Measurements from ENCODE around the gene FAM136A. TPM values are rescaled to one million over a fixed set of nuclear protein-coding genes. Genes with fewer than 3 reads are reported as not detected.

FAM136A gene
- total RNA-seq, 1 donor from 2014 or later: 119 TPM

- H3K36me3 Mint-ChIP-seq: no peaks in the 10 kb centered on the region
Measured at GRCh38 chr2:70344195-70344594, 42.3 kb upstream of the FAM136A start.

GRCh38 chr2:70341477-70341765 lies 39.6 kb upstream of the FAM136A start:
- no peak for DNase-seq (ENCODE audit: low spot score)
- Mint-ChIP-seq H3K4me1 (no peaks in the 10 kb centered on the region), H3K36me3 (no peaks in the 10 kb centered on the region), H3K27me3 (ENCODE audit: insufficient read depth, low read depth) (peaks cover 2% of the 10 kb centered on the region), H3K27ac (no peak overlapping the region), H3K9me3 (no peaks in the 10 kb centered on the region), H3K4me3 (no peak overlapping the region)
- no peaks in the 10 kb centered on the region for H4K20me1 ChIP-seq (ENCODE audit: low read depth)
- H3F3A ChIP-seq (ENCODE audit: low read depth): no peaks in the 10 kb centered on the region
- no peak overlapping the region for H2AFZ ChIP-seq (replicated peaks)
- H3K27ac ChIP-seq: no peak overlapping the region
- H3K4me2 ChIP-seq: no peak overlapping the region
- no peak overlapping the region for H3K9ac ChIP-seq
- no peaks in the 10 kb centered on the region for H3K9me3 ChIP-seq (ENCODE audit: low read depth)
- no peaks in the 10 kb centered on the region for H3K27me3 ChIP-seq
- H3K36me3 ChIP-seq: no peaks in the 10 kb centered on the region
- H3K79me2 ChIP-seq (ENCODE audit: low read depth): no peaks in the 10 kb centered on the region
- H3K4me1 ChIP-seq: no peaks in the 10 kb centered on the region
- no peak overlapping the region for H3K4me3 ChIP-seq
- TF ChIP-seq EZH2 (IDR thresholded peaks at IDR 0.05) (no peak), EZH2phosphoT487 (IDR thresholded peaks at IDR 0.05) (no peak), CTCF (IDR thresholded peaks at IDR 0.05) (no peak)

More at GRCh38 chr2:70344195-70344594, 42.3 kb upstream of the FAM136A start:
- no peak overlapping the region for H3K4me3 ChIP-seq
- Mint-ChIP-seq H3K27me3 (ENCODE audit: insufficient read depth, low read depth) (peaks cover 2% of the 10 kb centered on the region), H3K4me3 (no peak overlapping the region), H3K27ac (no peak overlapping the region), H3K9me3 (no peaks in the 10 kb centered on the region), H3K4me1 (no peaks in the 10 kb centered on the region)
- H4K20me1 ChIP-seq (ENCODE audit: low read depth): no peaks in the 10 kb centered on the region
- no peak for DNase-seq (ENCODE audit: low spot score)
- H3K4me1 ChIP-seq: no peaks in the 10 kb centered on the region
- no peak for TF ChIP-seq EZH2phosphoT487 (IDR thresholded peaks at IDR 0.05)
- no peak for TF ChIP-seq CTCF (IDR thresholded peaks at IDR 0.05)
- TF ChIP-seq EZH2 (IDR thresholded peaks at IDR 0.05): no peak
- H3K27ac ChIP-seq: no peak overlapping the region
- no peaks in the 10 kb centered on the region for H3K36me3 ChIP-seq
- H3K27me3 ChIP-seq: no peaks in the 10 kb centered on the region
- H3K4me2 ChIP-seq: no peak overlapping the region
- no peaks in the 10 kb centered on the region for H3K79me2 ChIP-seq (ENCODE audit: low read depth)
- H3K9me3 ChIP-seq (ENCODE audit: low read depth): no peaks in the 10 kb centered on the region
- H3K9ac ChIP-seq: no peak overlapping the region
- no peaks in the 10 kb centered on the region for H3F3A ChIP-seq (ENCODE audit: low read depth)
- H2AFZ ChIP-seq (replicated peaks): no peak overlapping the region

- Mint-ChIP-seq H3K4me1 (no peaks in the 10 kb centered on the region), H3K27ac (no peak overlapping the region), H3K4me3 (no peak overlapping the region), H3K27me3 (ENCODE audit: insufficient read depth, low read depth) (peaks cover 2% of the 10 kb centered on the region), H3K9me3 (no peaks in the 10 kb centered on the region), H3K36me3 (no peaks in the 10 kb centered on the region)
- Histone ChIP-seq H3K9me3 (ENCODE audit: low read depth) (no peaks in the 10 kb centered on the region), H2AFZ (replicated peaks) (no peak overlapping the region), H3K4me1 (no peaks in the 10 kb centered on the region), H3K9ac (no peak overlapping the region), H3K79me2 (ENCODE audit: low read depth) (no peaks in the 10 kb centered on the region), H3K4me3 (no peak overlapping the region), H4K20me1 (ENCODE audit: low read depth) (no peaks in the 10 kb centered on the region), H3K27ac (no peak overlapping the region), H3F3A (ENCODE audit: low read depth) (no peaks in the 10 kb centered on the region), H3K27me3 (no peaks in the 10 kb centered on the region), H3K36me3 (no peaks in the 10 kb centered on the region), H3K4me2 (no peak overlapping the region)
- DNase-seq (ENCODE audit: low spot score): peak; percentile 75
- no peak for TF ChIP-seq EZH2phosphoT487 (IDR thresholded peaks at IDR 0.05)
- TF ChIP-seq CTCF (IDR thresholded peaks at IDR 0.05): peak; percentile 94
- TF ChIP-seq EZH2 (IDR thresholded peaks at IDR 0.05): no peak
Measured at GRCh38 chr2:70340761-70341476, 39.1 kb upstream of the FAM136A start.
